Measurements from ENCODE around the gene DKK2. TPM values are rescaled to one million over a fixed set of nuclear protein-coding genes. Genes with fewer than 3 reads are reported as not detected.

DKK2 gene
- total RNA-seq, 1 experiment from 2014 or later: 0.11 TPM

DNA sequence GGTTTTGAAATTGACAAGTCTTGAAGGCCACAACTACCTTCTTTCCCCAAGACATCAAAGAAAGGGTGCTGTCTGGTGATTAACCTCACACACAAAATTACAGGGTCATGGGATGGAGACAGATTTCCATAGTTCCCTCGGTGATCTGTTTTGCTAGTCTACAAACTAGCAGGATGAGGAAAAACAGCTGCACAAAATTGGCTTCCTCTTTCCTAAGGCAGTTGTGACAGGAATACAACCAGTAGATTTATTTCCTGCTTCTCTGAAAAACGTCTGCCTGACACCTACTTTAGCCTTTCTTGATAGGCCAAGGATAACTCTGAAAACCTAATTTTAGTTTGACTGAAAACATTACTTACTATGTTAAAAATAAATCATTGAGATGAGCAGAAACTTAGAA lies 39.6 kb downstream of the DKK2 start:
- Mint-ChIP-seq H3K36me3 (ENCODE audit: insufficient read depth in 1 of 3, low read depth in 3 of 3) (no peaks in the 10 kb centered on the region), H3K27me3 (ENCODE audit: low read depth) (no peaks in the 10 kb centered on the region), H3K4me3 (no peak overlapping the region), H3K27ac (no peak overlapping the region), H3K9me3 (no peaks in the 10 kb centered on the region), H3K4me1 (peaks cover 10 to 11% of the 10 kb centered on the region in 2 experiments)
- H2BK20ac ChIP-seq (ENCODE audit: low read depth, low read length, poor library complexity, severe bottlenecking): no peak overlapping the region
- H2BK12ac ChIP-seq (ENCODE audit: insufficient read length, low read depth, low read length): no peak overlapping the region
- H3K27me3 ChIP-seq (ENCODE audit: insufficient read depth, low read length): no peaks in the 10 kb centered on the region
- H3K4me2 ChIP-seq (ENCODE audit: insufficient read depth, insufficient read length, low read length): no peak overlapping the region
- no peaks in the 10 kb centered on the region for H3K79me2 ChIP-seq (ENCODE audit: insufficient read depth, low read length)
- H3T11ph ChIP-seq (ENCODE audit: low read length): no peak overlapping the region
- H2AFZ ChIP-seq (ENCODE audit: low read length): no peak overlapping the region
- H3K18ac ChIP-seq (ENCODE audit: insufficient read length, low read depth, low read length): no peak overlapping the region
- no peak overlapping the region for H4K8ac ChIP-seq (replicated peaks; ENCODE audit: insufficient read length, low read depth, low read length)
- no peaks in the 10 kb centered on the region for H3K4me1 ChIP-seq (ENCODE audit: insufficient read depth, low read length)
- no peak overlapping the region for H3K9ac ChIP-seq (ENCODE audit: extremely low read depth, insufficient read length, low read length)
- no peak overlapping the region for H3K56ac ChIP-seq (ENCODE audit: insufficient read length, low read depth, low read length)
- no peak overlapping the region for H2BK5ac ChIP-seq (ENCODE audit: insufficient read length, low read length)
- no peak overlapping the region for H3K23ac ChIP-seq (ENCODE audit: insufficient read length, low read depth, low read length)
- no peaks in the 10 kb centered on the region for H3K79me1 ChIP-seq (ENCODE audit: insufficient read depth, low read depth, low read length, poor library complexity, severe bottlenecking)
- no peak overlapping the region for H2BK15ac ChIP-seq (ENCODE audit: low read depth, low read length)
- no peaks in the 10 kb centered on the region for H3K9me3 ChIP-seq (ENCODE audit: control insufficient read depth, low read depth, low read length)
- H4K5ac ChIP-seq (ENCODE audit: insufficient read length, low read depth, low read length): no peak overlapping the region
- H2BK120ac ChIP-seq (ENCODE audit: low read depth, low read length, poor library complexity, severe bottlenecking): no peak overlapping the region
- H3K14ac ChIP-seq (ENCODE audit: insufficient read depth, low read length): no peak overlapping the region
- H4K20me1 ChIP-seq (ENCODE audit: control insufficient read depth, insufficient read depth, insufficient read length): no peaks in the 10 kb centered on the region
- TF ChIP-seq, protein P1, sequence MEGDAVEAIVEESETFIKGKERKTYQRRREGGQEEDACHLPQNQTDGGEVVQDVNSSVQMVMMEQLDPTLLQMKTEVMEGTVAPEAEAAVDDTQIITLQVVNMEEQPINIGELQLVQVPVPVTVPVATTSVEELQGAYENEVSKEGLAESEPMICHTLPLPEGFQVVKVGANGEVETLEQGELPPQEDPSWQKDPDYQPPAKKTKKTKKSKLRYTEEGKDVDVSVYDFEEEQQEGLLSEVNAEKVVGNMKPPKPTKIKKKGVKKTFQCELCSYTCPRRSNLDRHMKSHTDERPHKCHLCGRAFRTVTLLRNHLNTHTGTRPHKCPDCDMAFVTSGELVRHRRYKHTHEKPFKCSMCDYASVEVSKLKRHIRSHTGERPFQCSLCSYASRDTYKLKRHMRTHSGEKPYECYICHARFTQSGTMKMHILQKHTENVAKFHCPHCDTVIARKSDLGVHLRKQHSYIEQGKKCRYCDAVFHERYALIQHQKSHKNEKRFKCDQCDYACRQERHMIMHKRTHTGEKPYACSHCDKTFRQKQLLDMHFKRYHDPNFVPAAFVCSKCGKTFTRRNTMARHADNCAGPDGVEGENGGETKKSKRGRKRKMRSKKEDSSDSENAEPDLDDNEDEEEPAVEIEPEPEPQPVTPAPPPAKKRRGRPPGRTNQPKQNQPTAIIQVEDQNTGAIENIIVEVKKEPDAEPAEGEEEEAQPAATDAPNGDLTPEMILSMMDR (conservative IDR thresholded peaks at IDR 0.05): no peak
- no peak overlapping the region for H3K27ac ChIP-seq (ENCODE audit: insufficient read length, low read depth, low read length)
- no peak overlapping the region for H2AK5ac ChIP-seq (ENCODE audit: insufficient read length, low read length)
- no peak overlapping the region for H3K4ac ChIP-seq (ENCODE audit: low read depth, low read length)
- WGBS (ENCODE audit: extremely low coverage, insufficient read length, low lambda C conversion rate): no CpG with 5 or more reads among the region's 2 CpGs
- H3K23me2 ChIP-seq (ENCODE audit: insufficient read length, low read depth, low read length, poor library complexity, severe bottlenecking): no peaks in the 10 kb centered on the region
- no peak overlapping the region for H4K91ac ChIP-seq (ENCODE audit: insufficient read length, low read depth, low read length)
- no peak for DNase-seq
